Upper lobe of left lung (tissue), 6 donors: Measurements from ENCODE around the gene ELK3. TPM values are rescaled to one million over a fixed set of nuclear protein-coding genes. Genes with fewer than 3 reads are reported as not detected.

Experiments used
- ATAC-seq, 2 donors: fragments of 200-7000 bp; cut with Tn5 transposase; one replicate each; pipeline ENCODE4 v1.9.1; 2022; ENCODE audit warnings: mild to moderate bottlenecking in 2 of 2, moderate library complexity in 2 of 2; ENCODE audit not compliant: low FRiP score in 2 of 2
- DNase-seq, 2 donors: peaks; one replicate each; pipeline ENCODE4 v3.0.0-alpha.2; 2019 to 2020
- H3K27ac ChIP-seq, 4 donors: fragments of 200-600 bp; sonication (generic); one replicate each; pipeline ENCODE4 v1.5.1; 2016 to 2019
- H3K27me3 ChIP-seq, 4 donors: fragments of 200-600 bp; sonication (generic); one replicate each; pipeline ENCODE4 v1.5.1; 2017 to 2019
- H3K36me3 ChIP-seq, 4 donors: fragments of 200-600 bp; sonication (generic); one replicate each; pipeline ENCODE4 v1.5.1; 2016 to 2019
- H3K4me1 ChIP-seq, 4 donors: fragments of 200-600 bp; sonication (generic); one replicate each; pipeline ENCODE4 v1.5.1; 2018 to 2019
- H3K4me3 ChIP-seq, 4 donors: fragments of 200-600 bp; sonication (generic); one replicate each; pipeline ENCODE4 v1.5.1; 2017 to 2019; ENCODE audit warnings: mild to moderate bottlenecking in 2 of 4, moderate library complexity in 1 of 4
- H3K9me3 ChIP-seq, 4 donors: fragments of 200-600 bp; sonication (generic); one replicate each; pipeline ENCODE4 v1.5.1; 2018 to 2019
- CTCF ChIP-seq, 6 experiments: fragments of 450-650 bp in 4 of 6; fragments of 200-600 bp in 2 of 6; sonication (generic) in 2 of 6; IDR thresholded peaks; one replicate each; pipeline ENCODE4 v1.5.1; 2016 to 2019; ENCODE audit warnings: antibody characterized with exemption in 6 of 6
- EP300 ChIP-seq, 4 donors: sonication (generic); formaldehyde crosslinking; IDR thresholded peaks; one replicate each; pipeline ENCODE4 v1.5.1; 2017; ENCODE audit warnings: antibody characterized with exemption in 4 of 4, control low read depth in 2 of 4
- POLR2A ChIP-seq, 4 donors: fragments of 450-650 bp; IDR thresholded peaks; one replicate each; pipeline ENCODE4 v1.5.1; 2016 to 2017; ENCODE audit warnings: antibody characterized with exemption in 4 of 4, mild to moderate bottlenecking in 2 of 4
- POLR2AphosphoS5 ChIP-seq, 2 donors: sonication (generic); formaldehyde crosslinking; IDR thresholded peaks; one replicate each; pipeline ENCODE4 v1.5.1; 2017; ENCODE audit warnings: antibody characterized with exemption in 2 of 2
- WGBS, 2 donors: methylation state at CpG; one replicate each; pipeline ENCODE4 v1.1.5; 2017 to 2018; 5-methylcytosine and 5-hydroxymethylcytosine counted together
- total RNA-seq, 6 donors: library from RNA; depleted of rRNA in 4 of 6; stranded (reverse); fragments of >200 nt in 4 of 6; gene quantifications; one replicate each; pipeline versions ENCODE4 v1.1.0 to v1.2.1, GENCODE V29; 2016 to 2021
- donor health status: DM: no; HTN: no; CAD: no; lungs with moderate emphysema.
- donor health status: DM: no; HTN: yes; CAD: no; lungs with severe emphysema.

Gene ELK3
- total RNA-seq, 6 donors from 2014 or later, result 7.3 to 38.4 (median 22.1) TPM

- no peak for DNase-seq
- Histone ChIP-seq H3K4me1 (peaks cover 24 to 48% (median 41%) of the 10 kb centered on the region in 4 donors), H3K27me3 (no peaks in the 10 kb centered on the region), H3K4me3 (no peak overlapping the region), H3K27ac (peak overlapping the region in 2 of 4 donors; percentile 38 to 71), H3K36me3 (peaks cover 0 to 36% (median 7%) of the 10 kb centered on the region in 4 donors), H3K9me3 (no peaks in the 10 kb centered on the region)
- TF ChIP-seq CTCF (IDR thresholded peaks at IDR 0.05) (no peak), POLR2A (IDR thresholded peaks at IDR 0.05) (no peak), EP300 (IDR thresholded peaks at IDR 0.05) (no peak), POLR2AphosphoS5 (IDR thresholded peaks at IDR 0.05) (no peak)
- ATAC-seq, result no peak
- 76 to 80% methylated on average over 8 of the region's 8 CpGs for WGBS, 2 donors
These were observed 30.0 kb downstream of the ELK3 start for GRCh38 chr12:96224219-96224615.

- Histone ChIP-seq H3K36me3 (peaks cover 0 to 36% (median 7%) of the 10 kb centered on the region in 4 donors), H3K4me1 (peaks cover 18 to 39% (median 35%) of the 10 kb centered on the region in 4 donors), H3K27ac (peak overlapping the region; percentile 3 to 71 (median 39)), H3K4me3 (no peak overlapping the region), H3K27me3 (no peaks in the 10 kb centered on the region), H3K9me3 (no peaks in the 10 kb centered on the region)
- peak in 2 of 4 donors; percentile 6 to 60 for TF ChIP-seq EP300 (IDR thresholded peaks at IDR 0.05)
- TF ChIP-seq CTCF (IDR thresholded peaks at IDR 0.05), result no peak
- DNase-seq (no peak), ATAC-seq (no peak)
- WGBS, 2 donors, result 59 to 67% methylated on average over 7 of the region's 7 CpGs
These were observed 31.1 kb downstream of the ELK3 start for GRCh38 chr12:96225044-96225855.

- no peaks in the 10 kb centered on the region for H3K27me3 ChIP-seq
- no peak overlapping the region for H3K4me3 ChIP-seq
- TF ChIP-seq EP300 (IDR thresholded peaks at IDR 0.05) (no peak), POLR2A (IDR thresholded peaks at IDR 0.05) (no peak), CTCF (IDR thresholded peaks at IDR 0.05) (no peak), POLR2AphosphoS5 (IDR thresholded peaks at IDR 0.05) (no peak)
- H3K4me1 ChIP-seq, result peaks cover 12 to 33% (median 28%) of the 10 kb centered on the region in 4 donors
- H3K9me3 ChIP-seq, result no peaks in the 10 kb centered on the region
- peaks cover 0 to 36% (median 7%) of the 10 kb centered on the region in 4 donors for H3K36me3 ChIP-seq
- DNase-seq, result no peak
- WGBS, 2 donors, result 57 to 67% methylated on average over 1 of the region's 1 CpG
- peak overlapping the region in 3 of 4 donors; percentile 38 to 71 (median 40) for H3K27ac ChIP-seq
- ATAC-seq, result no peak
These were observed 31.8 kb downstream of the ELK3 start for GRCh38 chr12:96225994-96226399.

- H3K27me3 ChIP-seq, result no peaks in the 10 kb centered on the region
- no peaks in the 10 kb centered on the region for H3K9me3 ChIP-seq
- no peak for DNase-seq
- H3K27ac ChIP-seq, result peak overlapping the region in 1 of 4 donors; percentile 71
- peaks cover 8 to 29% (median 25%) of the 10 kb centered on the region in 4 donors for H3K4me1 ChIP-seq
- WGBS, 2 donors, result 92 to 96% methylated on average over 4 of the region's 4 CpGs
- H3K4me3 ChIP-seq, result no peak overlapping the region
- TF ChIP-seq POLR2A (IDR thresholded peaks at IDR 0.05) (no peak), EP300 (IDR thresholded peaks at IDR 0.05) (no peak), CTCF (IDR thresholded peaks at IDR 0.05) (no peak), POLR2AphosphoS5 (IDR thresholded peaks at IDR 0.05) (no peak)
- peaks cover 0 to 36% (median 7%) of the 10 kb centered on the region in 4 donors for H3K36me3 ChIP-seq
- ATAC-seq, result no peak
These were observed 32.2 kb downstream of the ELK3 start for GRCh38 chr12:96226401-96226800.
